RWPE2 (cell line): Measurements from ENCODE around the gene MRPL11.

ENCODE experiments used
- ATAC-seq: fragments of 200-7000 bp; cut with Tn5 transposase; 3 replicates; pipeline ENCODE4 v1.9.1; 2021; ENCODE audit warnings: low read depth
- DNase-seq: peaks from one replicate; pipeline ENCODE4 v3.0.0-alpha.2; 2020; ENCODE audit warnings: low spot score
- H3K27ac ChIP-seq: fragments of 450-650 bp; 2 replicates; pipeline ENCODE4 v1.5.1; 2017; ENCODE audit warnings: mild to moderate bottlenecking; ENCODE audit not compliant: poor library complexity, severe bottlenecking
- H3K27me3 ChIP-seq: fragments of 250-450 bp; sonication (Bioruptor Pico); 2 replicates; pipeline ENCODE4 v1.5.1; 2021; ENCODE audit warnings: mild to moderate bottlenecking, moderate library complexity; ENCODE audit not compliant: insufficient read depth, poor library complexity, severe bottlenecking
- H3K36me3 ChIP-seq: fragments of 250-450 bp; sonication (Bioruptor Pico); 2 replicates; pipeline ENCODE4 v1.5.1; 2020; ENCODE audit warnings: low read depth, mild to moderate bottlenecking, moderate library complexity
- H3K4me1 ChIP-seq: fragments of 250-450 bp; sonication (Bioruptor Pico); 2 replicates; pipeline ENCODE4 v1.5.1; 2021; ENCODE audit warnings: mild to moderate bottlenecking, moderate library complexity; ENCODE audit not compliant: insufficient read depth, poor library complexity, severe bottlenecking
- H3K4me3 ChIP-seq: fragments of 250-450 bp; sonication (Bioruptor Pico); 2 replicates; pipeline ENCODE4 v1.5.1; 2021; ENCODE audit warnings: mild to moderate bottlenecking, moderate library complexity; ENCODE audit not compliant: severe bottlenecking
- H3K9me3 ChIP-seq: fragments of 250-450 bp; sonication (Bioruptor Pico); 2 replicates; pipeline ENCODE4 v1.5.1; 2021; ENCODE audit warnings: mild to moderate bottlenecking, moderate library complexity; ENCODE audit not compliant: severe bottlenecking
- CTCF ChIP-seq: fragments of 450-650 bp; IDR thresholded peaks from one replicate; pipeline ENCODE4 v1.5.1; 2017; ENCODE audit warnings: mild to moderate bottlenecking, moderate library complexity; ENCODE audit not compliant: poor library complexity, severe bottlenecking

MRPL11 gene

GRCh38 chr11:66417000-66417399 is 21.6 kb downstream of the MRPL11 start:
- DNase-seq (no peak), ATAC-seq (no peak)
- H3K4me3 ChIP-seq = no peak overlapping the region
- H3K27ac ChIP-seq = no peak overlapping the region
- H3K27me3 ChIP-seq = peaks cover 34% of the 10 kb centered on the region
- TF ChIP-seq CTCF = no peak
- no peaks in the 10 kb centered on the region for H3K36me3 ChIP-seq
- peaks cover 2% of the 10 kb centered on the region for H3K9me3 ChIP-seq
- no peaks in the 10 kb centered on the region for H3K4me1 ChIP-seq

- DNase-seq (no peak), ATAC-seq (no peak)
- Histone ChIP-seq H3K4me1 (no peaks in the 10 kb centered on the region), H3K9me3 (peaks cover 2% of the 10 kb centered on the region), H3K36me3 (no peaks in the 10 kb centered on the region), H3K27me3 (peaks cover 24% of the 10 kb centered on the region), H3K4me3 (no peak overlapping the region), H3K27ac (no peak overlapping the region)
- TF ChIP-seq CTCF = no peak
Observed at GRCh38 chr11:66415423-66415822, 23.2 kb downstream of the MRPL11 start.

GRCh38 chr11:66414120-66414934 is 24.3 kb downstream of the MRPL11 start:
- no peak for TF ChIP-seq CTCF
- no peaks in the 10 kb centered on the region for H3K36me3 ChIP-seq
- DNase-seq (no peak), ATAC-seq (no peak)
- peaks cover 16% of the 10 kb centered on the region for H3K27me3 ChIP-seq
- no peak overlapping the region for H3K27ac ChIP-seq
- H3K4me1 ChIP-seq = no peaks in the 10 kb centered on the region
- peaks cover 2% of the 10 kb centered on the region for H3K9me3 ChIP-seq
- H3K4me3 ChIP-seq = no peak overlapping the region

- peaks cover 2% of the 10 kb centered on the region for H3K9me3 ChIP-seq
- H3K27ac ChIP-seq = no peak overlapping the region
- DNase-seq (no peak), ATAC-seq (no peak)
- H3K4me3 ChIP-seq = no peak overlapping the region
- TF ChIP-seq CTCF = no peak
- H3K36me3 ChIP-seq = no peaks in the 10 kb centered on the region
- no peaks in the 10 kb centered on the region for H3K4me1 ChIP-seq
- peaks cover 10% of the 10 kb centered on the region for H3K27me3 ChIP-seq
Observed at GRCh38 chr11:66413167-66413566, 25.5 kb downstream of the MRPL11 start.

GRCh38 chr11:66412110-66412509 is 26.5 kb downstream of the MRPL11 start:
- Histone ChIP-seq H3K4me1 (no peaks in the 10 kb centered on the region), H3K9me3 (peaks cover 2% of the 10 kb centered on the region), H3K4me3 (no peak overlapping the region), H3K27ac (no peak overlapping the region), H3K36me3 (no peaks in the 10 kb centered on the region), H3K27me3 (peaks cover 11% of the 10 kb centered on the region)
- DNase-seq (no peak), ATAC-seq (no peak)
- TF ChIP-seq CTCF = no peak
